Measurements from ENCODE around the gene RNF144A.

RNF144A gene

GRCh38 chr2:7007846-7008741 is 90.9 kb downstream of the RNF144A start:
- DNase-seq (ENCODE audit: low read depth), result no peak

- DNase-seq (ENCODE audit: low read depth), result no peak
Measured at GRCh38 chr2:7009207-7009911, 92.1 kb downstream of the RNF144A start.

- DNase-seq (ENCODE audit: low read depth), result no peak
Measured at GRCh38 chr2:7010391-7011054, 93.3 kb downstream of the RNF144A start.

- no peak for DNase-seq (ENCODE audit: low read depth)
Measured at GRCh38 chr2:7011356-7012083, 94.3 kb downstream of the RNF144A start.

GRCh38 chr2:7012141-7012764 is 95.0 kb downstream of the RNF144A start:
- no peak for DNase-seq (ENCODE audit: low read depth)

- no peak for DNase-seq (ENCODE audit: low read depth)
Measured at GRCh38 chr2:7013471-7014160, 96.4 kb downstream of the RNF144A start.

GRCh38 chr2:7014174-7014640 is 97.0 kb downstream of the RNF144A start:
- DNase-seq (ENCODE audit: low read depth), result no peak

- DNase-seq (ENCODE audit: low read depth), result no peak
Measured at GRCh38 chr2:7015007-7015950, 98.1 kb downstream of the RNF144A start.

- DNase-seq (ENCODE audit: low read depth), result no peak
Measured at GRCh38 chr2:7016148-7016547, 98.9 kb downstream of the RNF144A start.

GRCh38 chr2:7016601-7017211 is 99.5 kb downstream of the RNF144A start:
- no peak for DNase-seq (ENCODE audit: low read depth)

- DNase-seq (ENCODE audit: low read depth), result no peak
Measured at GRCh38 chr2:7017671-7018281, 100.6 kb downstream of the RNF144A start.

GRCh38 chr2:7018282-7018701 is 101.1 kb downstream of the RNF144A start:
- DNase-seq (ENCODE audit: low read depth), result no peak

GRCh38 chr2:7018767-7019166 is 101.6 kb downstream of the RNF144A start:
- DNase-seq (ENCODE audit: low read depth), result no peak

- no peak for DNase-seq (ENCODE audit: low read depth)
Measured at GRCh38 chr2:7019191-7019590, 102.0 kb downstream of the RNF144A start.

- no peak for DNase-seq (ENCODE audit: low read depth)
Measured at GRCh38 chr2:7020059-7020458, 102.8 kb downstream of the RNF144A start.

GRCh38 chr2:7020468-7020867 is 103.3 kb downstream of the RNF144A start:
- DNase-seq (ENCODE audit: low read depth), result no peak

GRCh38 chr2:7020939-7021470 is 103.8 kb downstream of the RNF144A start:
- no peak for DNase-seq (ENCODE audit: low read depth)

Measured in activated T-helper 1 cell treated with Interleukin-2 at 50 U/mL for 16 hours (primary cell).